Measurements from ENCODE around the gene PAQR8.

DNA sequence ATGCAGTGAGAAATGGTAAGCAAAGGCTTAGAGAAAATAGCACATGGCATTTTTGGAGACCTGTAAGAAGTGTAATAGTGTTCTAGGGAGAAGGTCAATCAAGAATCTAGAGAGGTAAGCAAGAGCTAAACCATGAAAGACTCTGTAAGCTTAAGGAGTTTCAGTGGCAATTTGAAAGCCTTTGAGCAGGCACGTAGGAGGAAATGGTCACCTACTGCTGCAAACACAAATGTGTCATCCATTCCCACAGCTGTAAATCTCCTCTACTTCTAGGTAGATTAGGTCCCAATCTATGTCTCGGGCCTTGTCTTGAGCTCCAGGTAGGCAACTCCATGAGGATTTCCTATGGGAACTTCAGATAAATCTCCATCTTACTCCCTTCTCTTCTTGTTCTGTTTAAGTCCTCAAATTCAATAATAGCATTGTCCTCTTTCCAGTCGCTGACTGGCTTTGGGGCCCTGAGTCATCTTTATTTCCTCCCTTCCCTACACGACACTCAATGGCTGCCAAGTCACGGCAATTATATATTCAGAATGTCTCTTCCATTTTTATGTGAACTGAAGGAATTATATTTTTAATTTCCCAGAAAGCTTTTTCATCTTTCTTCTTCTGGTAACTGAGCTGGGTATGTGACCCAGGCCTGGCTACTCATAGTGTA is 24.2 kb upstream of the PAQR8 start:
- TF ChIP-seq, protein P1, sequence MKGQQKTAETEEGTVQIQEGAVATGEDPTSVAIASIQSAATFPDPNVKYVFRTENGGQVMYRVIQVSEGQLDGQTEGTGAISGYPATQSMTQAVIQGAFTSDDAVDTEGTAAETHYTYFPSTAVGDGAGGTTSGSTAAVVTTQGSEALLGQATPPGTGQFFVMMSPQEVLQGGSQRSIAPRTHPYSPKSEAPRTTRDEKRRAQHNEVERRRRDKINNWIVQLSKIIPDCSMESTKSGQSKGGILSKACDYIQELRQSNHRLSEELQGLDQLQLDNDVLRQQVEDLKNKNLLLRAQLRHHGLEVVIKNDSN (IDR thresholded peaks at IDR 0.05): no peak
- no peak for TF ChIP-seq TAF1 (IDR thresholded peaks at IDR 0.05; ENCODE audit: low read depth)
- no peak for TF ChIP-seq EP300 (IDR thresholded peaks at IDR 0.05; ENCODE audit: borderline replicate concordance)
- TF ChIP-seq FOXM1 (IDR thresholded peaks at IDR 0.05; ENCODE audit: borderline replicate concordance, low read depth): no peak
- TF ChIP-seq RAD21 (IDR thresholded peaks at IDR 0.05; ENCODE audit: low read depth): no peak
- TF ChIP-seq EGR1 (IDR thresholded peaks at IDR 0.05): no peak
- no peak for TF ChIP-seq TCF12 (IDR thresholded peaks at IDR 0.05; ENCODE audit: low read depth)
- TF ChIP-seq MAX (IDR thresholded peaks at IDR 0.05): no peak
- no peak for TF ChIP-seq YY1 (IDR thresholded peaks at IDR 0.05; ENCODE audit: low read depth)
